IPS DF 6.9 (cell line): Measurements from ENCODE around the gene MAP1LC3B.
"Not testable (repeated sequence)": the region's sequence is repeated elsewhere in the genome, so short reads cannot be mapped to it uniquely, and the experiment has no call there.

Source experiments
- DNase-seq: peaks from one replicate; pipeline ENCODE4 v3.0.0-alpha.2; 2013; ENCODE audit warnings: low read depth, low spot score
- H3K27ac ChIP-seq: one replicate; pipeline ENCODE4 v1.5.1; 2013; ENCODE audit warnings: low read length, control low read depth
- H3K27me3 ChIP-seq: 2 replicates; pipeline ENCODE4 v1.6.1; 2013; ENCODE audit warnings: mild to moderate bottlenecking, low read length; ENCODE audit not compliant: control insufficient read depth, insufficient read depth
- H3K36me3 ChIP-seq: 2 replicates; pipeline ENCODE4 v1.6.1; 2013; ENCODE audit warnings: low read length; ENCODE audit not compliant: control insufficient read depth, insufficient read depth
- H3K4me1 ChIP-seq: 2 replicates; pipeline ENCODE4 v1.6.1; 2013; ENCODE audit warnings: low read length; ENCODE audit not compliant: control insufficient read depth, insufficient read depth
- H3K4me3 ChIP-seq: 2 replicates; pipeline ENCODE4 v1.5.1; 2013; ENCODE audit warnings: mild to moderate bottlenecking, low read length
- H3K9me3 ChIP-seq: 2 replicates; pipeline ENCODE4 v1.6.1; 2013; ENCODE audit warnings: low read length, inconsistent platforms; ENCODE audit not compliant: control insufficient read depth, insufficient read depth
- WGBS: extraction: QIAGEN DNeasy Blood & Tissue Kit; methylation state at CpG from one replicate; pipeline ENCODE4 v1.1.7; 2013; ENCODE audit warnings: mixed read lengths, missing lambda C conversion rate; ENCODE audit not compliant: insufficient read length, insufficient coverage; 5-methylcytosine and 5-hydroxymethylcytosine counted together

MAP1LC3B gene

GRCh38 chr16:87369117-87369765 lies 22.9 kb upstream of the MAP1LC3B start:
- no peak for DNase-seq
- H3K4me1 ChIP-seq: no peaks in the 10 kb centered on the region; the same call in 1 of the 2 replicates
- no peaks in the 10 kb centered on the region for H3K9me3 ChIP-seq
- H3K4me3 ChIP-seq: no peak overlapping the region
- WGBS: no CpG with 5 or more reads among the region's 14 CpGs
- no peaks in the 10 kb centered on the region for H3K27me3 ChIP-seq
- no peak overlapping the region for H3K27ac ChIP-seq
- H3K36me3 ChIP-seq: no peaks in the 10 kb centered on the region

- Histone ChIP-seq H3K27me3 (no peaks in the 10 kb centered on the region), H3K4me1 (no peaks in the 10 kb centered on the region; the same call in 1 of the 2 replicates), H3K27ac (no peak overlapping the region), H3K9me3 (no peaks in the 10 kb centered on the region), H3K4me3 (no peak overlapping the region), H3K36me3 (no peaks in the 10 kb centered on the region)
- DNase-seq: no peak
- no CpG with 5 or more reads among the region's 16 CpGs for WGBS
Observed at GRCh38 chr16:87369796-87370719, 22.1 kb upstream of the MAP1LC3B start.

GRCh38 chr16:87371261-87371866 lies 20.8 kb upstream of the MAP1LC3B start:
- DNase-seq: no peak
- Histone ChIP-seq H3K36me3 (no peaks in the 10 kb centered on the region), H3K9me3 (no peaks in the 10 kb centered on the region), H3K4me1 (no peaks in the 10 kb centered on the region; the same call in 1 of the 2 replicates), H3K27me3 (no peaks in the 10 kb centered on the region), H3K27ac (no peak overlapping the region), H3K4me3 (no peak overlapping the region)
- WGBS: no CpG with 5 or more reads among the region's 20 CpGs

- no peak overlapping the region for H3K4me3 ChIP-seq
- WGBS: no CpG with 5 or more reads among the region's 4 CpGs
- no peaks in the 10 kb centered on the region for H3K36me3 ChIP-seq
- no peak overlapping the region for H3K27ac ChIP-seq
- H3K27me3 ChIP-seq: no peaks in the 10 kb centered on the region
- DNase-seq: no peak
- H3K4me1 ChIP-seq: no peaks in the 10 kb centered on the region; the same call in 1 of the 2 replicates
- no peaks in the 10 kb centered on the region for H3K9me3 ChIP-seq
Observed at GRCh38 chr16:87372305-87372704, 19.8 kb upstream of the MAP1LC3B start.

- Histone ChIP-seq H3K4me1 (no peaks in the 10 kb centered on the region; the same call in 1 of the 2 replicates), H3K4me3 (no peak overlapping the region), H3K27ac (no peak overlapping the region), H3K9me3 (no peaks in the 10 kb centered on the region), H3K36me3 (no peaks in the 10 kb centered on the region), H3K27me3 (no peaks in the 10 kb centered on the region)
- WGBS: no CpG with 5 or more reads among the region's 13 CpGs
- no peak for DNase-seq
Observed at GRCh38 chr16:87374313-87374712, 17.8 kb upstream of the MAP1LC3B start.

- Histone ChIP-seq H3K4me3 (no peak overlapping the region), H3K27ac (no peak overlapping the region), H3K4me1 (no peaks in the 10 kb centered on the region), H3K27me3 (no peaks in the 10 kb centered on the region), H3K36me3 (no peaks in the 10 kb centered on the region), H3K9me3 (no peaks in the 10 kb centered on the region)
- no CpG with 5 or more reads among the region's 9 CpGs for WGBS
- no peak for DNase-seq
Observed at GRCh38 chr16:87375426-87376135, 16.6 kb upstream of the MAP1LC3B start.

- no peak overlapping the region for H3K27ac ChIP-seq
Observed at GRCh38 chr16:87376660-87377059, 15.5 kb upstream of the MAP1LC3B start.

GRCh38 chr16:87379312-87379752 lies 12.8 kb upstream of the MAP1LC3B start:
- not testable (repeated sequence) for H3K36me3 ChIP-seq, H3K4me3 ChIP-seq, H3K27ac ChIP-seq, DNase-seq, H3K4me1 ChIP-seq, H3K27me3 ChIP-seq, H3K9me3 ChIP-seq
- WGBS: no CpG with 5 or more reads among the region's 3 CpGs

More at GRCh38 chr16:87376660-87377059, 15.5 kb upstream of the MAP1LC3B start:
- Histone ChIP-seq H3K27me3 (no peaks in the 10 kb centered on the region), H3K4me1 (no peaks in the 10 kb centered on the region), H3K9me3 (no peaks in the 10 kb centered on the region), H3K36me3 (no peaks in the 10 kb centered on the region), H3K4me3 (no peak overlapping the region)
- no peak for DNase-seq
- no CpG with 5 or more reads among the region's 6 CpGs for WGBS

GRCh38 chr16:87380403-87380802 lies 11.7 kb upstream of the MAP1LC3B start:
- Histone ChIP-seq H3K4me1 (no peaks in the 10 kb centered on the region), H3K27ac (no peak overlapping the region), H3K36me3 (no peaks in the 10 kb centered on the region), H3K9me3 (no peaks in the 10 kb centered on the region), H3K4me3 (no peak overlapping the region), H3K27me3 (no peaks in the 10 kb centered on the region)
- WGBS: no CpG with 5 or more reads among the region's 10 CpGs
- DNase-seq: no peak

- WGBS: no CpG with 5 or more reads among the region's 4 CpGs
- Histone ChIP-seq H3K27me3 (no peaks in the 10 kb centered on the region), H3K4me1 (no peaks in the 10 kb centered on the region), H3K27ac (no peak overlapping the region), H3K36me3 (no peaks in the 10 kb centered on the region), H3K9me3 (no peaks in the 10 kb centered on the region), H3K4me3 (no peak overlapping the region)
- no peak for DNase-seq
Observed at GRCh38 chr16:87380881-87381280, 11.3 kb upstream of the MAP1LC3B start.
